DMS53 (cell line): ENCODE measurements around the gene SMAD3.

Experiments used
- DNase-seq: peaks from one replicate; lab custom pipeline; 2025; lab: John Stamatoyannopoulos, UW

Gene SMAD3

GRCh38 chr15:67241132-67241855, 175.9 kb downstream of the SMAD3 start:
- DNase-seq = no peak

GRCh38 chr15:67242708-67243111, 177.3 kb downstream of the SMAD3 start:
- no peak for DNase-seq
